Left ventricle myocardium inferior (tissue), 1 donor: ENCODE results near the gene PCK1. TPM values are rescaled to one million over a fixed set of nuclear protein-coding genes. Genes with fewer than 3 reads are reported as not detected.
A peak's percentile ranks its signal among the peaks of the same experiment; 100 is the strongest.
"Not testable (repeated sequence)": the region's sequence is repeated elsewhere in the genome, so short reads cannot be mapped to it uniquely, and the experiment has no call there.

Experiments
- DNase-seq: peaks from one replicate; pipeline ENCODE4 v3.0.0-alpha.2; 2020
- H3K27ac ChIP-seq: fragments of 200-600 bp; replicated peaks from 2 replicates; pipeline ENCODE4 v1.8.0; 2021
- H3K27me3 ChIP-seq: fragments of 200-600 bp; 2 replicates; pipeline ENCODE4 v1.8.0; 2021; ENCODE audit warnings: low read depth
- H3K36me3 ChIP-seq: fragments of 200-600 bp; 2 replicates; pipeline ENCODE4 v1.8.0; 2021
- H3K4me1 ChIP-seq: fragments of 200-600 bp; 2 replicates; pipeline ENCODE4 v1.8.0; 2021
- H3K4me3 ChIP-seq: fragments of 200-600 bp; 2 replicates; pipeline ENCODE4 v1.8.0; 2021; ENCODE audit warnings: mild to moderate bottlenecking, moderate library complexity
- H3K9me3 ChIP-seq: fragments of 200-600 bp; replicated peaks from 2 replicates; pipeline ENCODE4 v1.8.0; 2021
- intact Hi-C: fragments of 100-400 bp; cut with micrococcal nuclease; formaldehyde crosslinking; loops from one replicate; pipeline ENCODE4 v1.11.0; 2022
- long read RNA-seq: library from polyadenylated mRNA; unstranded; transcript quantifications from one replicate; pipeline ENCODE4 v2.0.0, GENCODE V29; 2021
- total RNA-seq: library from RNA; stranded (reverse); fragmentation: NEBNext Ultra II Directional; extraction: Animal tissue kit (Norgen Biotek cat#: 25700); gene quantifications from one replicate; pipeline ENCODE4 v1.2.1, GENCODE V29; 2021
- TF ChIP-seq, protein P1 (sequence below): fragments of 200-600 bp; IDR thresholded peaks from 2 replicates; pipeline ENCODE4 v1.8.0; 2021; ENCODE audit warnings: antibody characterized with exemption, mild to moderate bottlenecking, borderline replicate concordance
- donor health status: DM: no; HTN: yes; CAD: no; lungs with severe emphysema.

The PCK1 gene
- 0.25 TPM for total RNA-seq
- long read RNA-seq = 0 reads

DNA sequence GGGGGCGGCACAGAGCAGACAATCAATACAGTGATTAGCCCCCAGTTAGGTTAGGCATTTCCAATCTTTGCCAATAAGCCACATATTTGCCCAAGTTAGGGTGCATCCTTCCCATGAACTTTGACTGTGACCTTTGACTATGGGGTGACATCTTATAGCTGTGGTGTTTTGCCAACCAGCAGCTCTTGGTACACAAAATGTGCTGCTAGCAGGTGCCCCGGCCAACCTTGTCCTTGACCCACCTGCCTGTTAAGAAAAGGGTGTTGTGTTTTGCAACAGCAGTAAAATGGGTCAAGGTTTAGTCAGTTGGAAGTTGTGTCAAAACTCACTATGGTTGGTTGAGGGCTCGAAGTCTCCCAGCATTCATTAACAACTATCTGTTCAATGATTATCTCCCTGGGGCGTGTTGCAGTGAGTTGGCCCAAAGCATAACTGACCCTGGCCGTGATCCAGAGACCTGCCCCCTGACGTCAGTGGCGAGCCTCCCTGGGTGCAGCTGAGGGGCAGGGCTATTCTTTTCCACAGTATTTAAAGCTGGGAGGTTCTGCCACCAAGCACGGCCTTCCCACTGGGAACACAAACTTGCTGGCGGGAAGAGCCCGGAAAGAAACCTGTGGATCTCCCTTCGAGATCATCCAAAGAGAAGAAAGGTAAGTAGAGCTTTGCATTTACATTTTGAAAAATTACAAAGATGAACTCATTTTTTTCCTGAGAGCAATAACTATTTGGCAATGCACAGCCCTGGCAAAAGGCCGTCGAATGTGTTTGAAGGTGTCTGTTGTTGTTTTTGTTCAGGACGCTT is at the start of gene PCK1:
PCK1 (plus strand) TSS at position 557 of the 802 bp plus-strand sequence. CDS start 302 bp downstream, outside the sequence.
- intact Hi-C loops = no loop called here
- peak; percentile 60 for DNase-seq
- peaks cover 70% of the 10 kb centered on the region for H3K27me3 ChIP-seq
- TF ChIP-seq, protein P1, sequence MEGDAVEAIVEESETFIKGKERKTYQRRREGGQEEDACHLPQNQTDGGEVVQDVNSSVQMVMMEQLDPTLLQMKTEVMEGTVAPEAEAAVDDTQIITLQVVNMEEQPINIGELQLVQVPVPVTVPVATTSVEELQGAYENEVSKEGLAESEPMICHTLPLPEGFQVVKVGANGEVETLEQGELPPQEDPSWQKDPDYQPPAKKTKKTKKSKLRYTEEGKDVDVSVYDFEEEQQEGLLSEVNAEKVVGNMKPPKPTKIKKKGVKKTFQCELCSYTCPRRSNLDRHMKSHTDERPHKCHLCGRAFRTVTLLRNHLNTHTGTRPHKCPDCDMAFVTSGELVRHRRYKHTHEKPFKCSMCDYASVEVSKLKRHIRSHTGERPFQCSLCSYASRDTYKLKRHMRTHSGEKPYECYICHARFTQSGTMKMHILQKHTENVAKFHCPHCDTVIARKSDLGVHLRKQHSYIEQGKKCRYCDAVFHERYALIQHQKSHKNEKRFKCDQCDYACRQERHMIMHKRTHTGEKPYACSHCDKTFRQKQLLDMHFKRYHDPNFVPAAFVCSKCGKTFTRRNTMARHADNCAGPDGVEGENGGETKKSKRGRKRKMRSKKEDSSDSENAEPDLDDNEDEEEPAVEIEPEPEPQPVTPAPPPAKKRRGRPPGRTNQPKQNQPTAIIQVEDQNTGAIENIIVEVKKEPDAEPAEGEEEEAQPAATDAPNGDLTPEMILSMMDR = no peak
- no peaks in the 10 kb centered on the region for H3K36me3 ChIP-seq
- no peak within 1 kb of the TSS for H3K4me3 ChIP-seq
- H3K4me1 ChIP-seq = peaks cover 6% of the 10 kb centered on the region
- no peak within 1 kb of the TSS for H3K27ac ChIP-seq
- H3K9me3 ChIP-seq = no peaks in the 10 kb centered on the region

DNA sequence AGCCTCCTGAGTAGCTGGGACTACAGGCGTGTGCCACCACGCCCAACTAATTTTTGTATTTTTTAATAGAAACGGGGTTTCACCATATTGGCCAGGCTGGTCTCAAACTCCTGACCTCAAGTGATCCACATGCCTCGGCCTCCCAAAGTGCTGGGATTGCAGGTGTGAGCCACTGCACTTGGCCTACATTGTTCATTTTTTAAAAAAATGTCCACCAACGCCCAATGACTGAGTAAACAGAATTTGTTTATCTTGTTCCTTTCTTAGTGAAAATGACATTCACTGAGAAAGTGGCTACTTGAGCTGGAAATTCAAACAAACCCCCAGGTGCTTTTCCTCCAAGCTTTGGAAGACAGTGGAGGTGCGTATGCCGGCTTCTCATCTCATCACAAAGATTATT is 49.2 kb upstream of the PCK1 start:
- not testable (repeated sequence) for H3K4me1 ChIP-seq

DNA sequence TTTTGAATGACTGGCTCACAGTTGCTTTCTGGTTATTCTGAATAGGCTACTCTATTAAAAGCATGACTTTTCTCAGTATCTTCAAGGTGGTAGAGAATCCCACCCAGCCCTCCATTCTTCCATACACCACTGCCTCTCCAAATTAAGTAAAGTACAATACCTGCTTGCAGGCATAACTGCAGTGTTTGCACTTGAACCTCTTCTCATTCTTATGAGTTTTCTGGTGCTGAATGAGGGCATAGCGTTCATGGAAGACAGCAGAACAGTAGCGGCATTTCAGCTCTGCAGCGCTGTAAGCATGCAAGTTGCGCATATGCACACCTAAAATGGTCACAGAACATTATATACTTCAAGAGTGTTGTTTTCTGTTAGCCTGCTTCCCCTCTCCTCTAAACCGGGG is 48.5 kb upstream of the PCK1 start:
- H3K27me3 ChIP-seq = peaks cover 41% of the 10 kb centered on the region
- no peak for DNase-seq
- intact Hi-C loops = loop anchor here (5.0 kb wide), 1 partner anchor 700 kb away; no protein-coding TSS in a partner anchor
- no peak overlapping the region for H3K4me3 ChIP-seq
- H3K36me3 ChIP-seq = no peaks in the 10 kb centered on the region
- no peaks in the 10 kb centered on the region for H3K4me1 ChIP-seq
- TF ChIP-seq, protein P1 = no peak
- no peak overlapping the region for H3K27ac ChIP-seq
- H3K9me3 ChIP-seq = no peaks in the 10 kb centered on the region

More for the DNA sequence above, 49.2 kb upstream of the PCK1 start:
- DNase-seq, H3K36me3 ChIP-seq, H3K4me3 ChIP-seq, H3K9me3 ChIP-seq, H3K27ac ChIP-seq: not testable (repeated sequence)
- H3K27me3 ChIP-seq = peaks cover 44% of the 10 kb centered on the region
- intact Hi-C loops = loop anchor here (5.0 kb wide), 1 partner anchor 701 kb away; no protein-coding TSS in a partner anchor

DNA sequence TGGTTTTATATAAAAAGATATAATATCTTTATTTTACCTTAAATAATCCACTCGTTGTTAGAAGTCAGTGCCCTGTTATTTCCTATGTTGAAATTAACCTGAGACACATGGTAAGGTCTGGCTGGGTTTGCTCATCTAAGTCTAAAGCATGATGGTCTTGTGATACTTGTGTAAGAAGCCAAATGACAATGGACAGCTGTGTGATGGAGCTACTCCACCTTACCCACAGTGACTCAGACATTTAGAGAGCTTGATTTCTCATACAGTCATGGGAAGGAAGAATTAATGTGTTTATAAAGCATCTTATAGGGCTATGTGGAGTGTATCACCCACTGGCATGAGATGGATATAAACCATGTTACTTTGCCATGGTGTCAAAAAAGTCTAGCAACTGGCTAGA is 47.7 kb upstream of the PCK1 start:
- TF ChIP-seq, protein P1 = no peak
- H3K9me3 ChIP-seq = no peaks in the 10 kb centered on the region
- intact Hi-C loops = loop anchor here (5.0 kb wide), 1 partner anchor 699 kb away; no protein-coding TSS in a partner anchor

DNA sequence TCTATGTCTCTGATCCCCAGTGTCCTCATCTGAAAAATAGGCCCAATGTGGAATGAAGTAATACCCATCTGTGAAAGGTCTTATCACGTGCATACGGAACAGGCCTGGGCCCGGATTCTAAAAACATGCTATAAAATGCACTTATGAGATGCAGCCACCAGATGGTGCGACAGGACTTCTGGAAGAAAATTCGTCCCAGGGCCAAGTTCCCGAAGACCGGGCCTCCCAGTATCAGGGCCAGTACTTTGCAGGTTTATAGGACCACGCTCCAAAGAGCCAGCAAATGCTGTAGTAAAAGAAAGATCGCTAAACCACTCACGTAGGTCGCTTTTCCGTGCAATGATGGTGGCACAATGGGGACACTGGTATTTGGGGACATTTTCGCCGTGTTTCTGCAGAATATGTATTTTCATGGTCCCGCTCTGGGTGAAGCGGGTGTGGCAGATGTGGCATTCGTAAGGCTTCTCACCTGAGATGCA is 46.6 kb upstream of the PCK1 start:
- TF ChIP-seq, protein P1 = peak; percentile 85
- H3K9me3 ChIP-seq = no peaks in the 10 kb centered on the region
- H3K36me3 ChIP-seq = no peaks in the 10 kb centered on the region
- peak; percentile 45 for DNase-seq
- H3K27me3 ChIP-seq = peaks cover 30% of the 10 kb centered on the region
- H3K27ac ChIP-seq = no peak overlapping the region
- H3K4me3 ChIP-seq = no peak overlapping the region
- intact Hi-C loops = loop anchor here (2.0 to 5.0 kb wide), 2 partner anchors 80 to 698 kb away; no protein-coding TSS in a partner anchor
- no peaks in the 10 kb centered on the region for H3K4me1 ChIP-seq

More for the DNA sequence above, 47.7 kb upstream of the PCK1 start:
- no peak for DNase-seq
- peaks cover 34% of the 10 kb centered on the region for H3K27me3 ChIP-seq
- H3K27ac ChIP-seq = no peak overlapping the region
- H3K4me3 ChIP-seq = no peak overlapping the region
- no peaks in the 10 kb centered on the region for H3K4me1 ChIP-seq
- no peaks in the 10 kb centered on the region for H3K36me3 ChIP-seq

DNA sequence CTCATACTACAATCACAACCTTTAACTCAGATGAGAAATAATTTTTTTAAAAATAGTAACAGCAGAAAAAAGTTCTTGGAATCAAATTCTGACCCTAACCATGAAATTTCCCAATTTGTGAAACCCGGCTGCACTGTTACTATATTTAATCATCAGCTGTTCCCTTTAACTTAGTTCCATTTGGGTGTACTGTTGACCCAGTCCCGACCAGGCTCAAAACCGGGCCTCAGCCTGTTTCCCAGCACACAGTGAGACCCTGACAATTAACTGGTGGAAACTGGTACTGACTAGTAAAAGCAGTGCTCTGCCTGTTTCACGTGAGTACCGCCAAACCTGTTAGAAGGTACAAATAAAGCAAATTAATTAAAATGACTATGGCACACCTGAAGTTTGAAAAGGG is 43.0 kb upstream of the PCK1 start:
- Histone ChIP-seq H3K9me3 (no peaks in the 10 kb centered on the region), H3K36me3 (no peaks in the 10 kb centered on the region), H3K27ac (no peak overlapping the region), H3K4me3 (no peak overlapping the region), H3K27me3 (peaks cover 26% of the 10 kb centered on the region), H3K4me1 (no peaks in the 10 kb centered on the region)
- intact Hi-C loops = no loop called here
- TF ChIP-seq, protein P1 = no peak
- DNase-seq = no peak
